Endothelial cell of umbilical vein (primary cell): ENCODE results near the gene TNPO2. TPM values are rescaled to one million over a fixed set of nuclear protein-coding genes. Genes with fewer than 3 reads are reported as not detected.

Experiments used
- BruUV-seq: library from RNA; stranded (reverse); fragments of 400-500 nt; replicated peaks from 2 replicates; lab custom pipeline; 2021; lab: Mats Ljungman, UMichigan
- CTCF ChIA-PET: fragments of 300-600, 350-600 bp; sonication (Branson Sonifier 250); formaldehyde crosslinking; loops from one replicate; lab custom pipeline; 2021; ENCODE audit warnings: antibody characterized with exemption, inconsistent platforms; lab: Charles Lee
- POLR2A ChIA-PET: fragments of 300-600, 350-600 bp; sonication (Branson Sonifier 250); formaldehyde crosslinking; loops from one replicate; lab custom pipeline; 2021; ENCODE audit warnings: antibody characterized with exemption, inconsistent platforms; lab: Charles Lee
- DNase-seq: peaks from one replicate; pipeline ENCODE4 v3.0.0-alpha.2; 2011; ENCODE audit warnings: low read depth, low spot score
- FAIRE-seq: peaks from 2 replicates; lab custom pipeline; 2011; peaks lifted over from hg19 to GRCh38; lab: Jason Lieb, UNC
- H2AFZ ChIP-seq: 2 replicates; pipeline ENCODE4 v1.6.0; 2012; ENCODE audit warnings: low read depth, low read length, control low read depth, inconsistent platforms
- H3K27ac ChIP-seq: 2 replicates; pipeline ENCODE4 v1.5.1; 2011; ENCODE audit warnings: low read depth, mild to moderate bottlenecking, control low read depth, low read length, moderate library complexity; ENCODE audit not compliant: insufficient read depth
- H3K27me3 ChIP-seq, 2 experiments: 2 replicates each; pipeline versions ENCODE4 v1.6.0 to v1.6.1; 2011; ENCODE audit warnings: low read length in 2 of 2, mixed read lengths in 1 of 2; ENCODE audit not compliant: control insufficient read depth in 2 of 2, insufficient read depth in 2 of 2
- H3K36me3 ChIP-seq, 2 experiments: 2 replicates in 1 of 2; 3 replicates in 1 of 2; pipeline ENCODE4 v1.5.1; 2011; ENCODE audit warnings: low read length in 2 of 2, mild to moderate bottlenecking in 1 of 2, moderate library complexity in 1 of 2; ENCODE audit not compliant: control insufficient read depth in 2 of 2, insufficient read depth in 2 of 2; ENCODE audit errors: extremely low read depth in 1 of 2
- H3K4me1 ChIP-seq: 3 replicates; pipeline ENCODE4 v1.5.1; 2011; ENCODE audit warnings: mild to moderate bottlenecking, low read length; ENCODE audit not compliant: control insufficient read depth, insufficient read depth; ENCODE audit errors: extremely low read depth
- H3K4me2 ChIP-seq: 2 replicates; pipeline ENCODE4 v1.6.1; 2011; ENCODE audit warnings: low read length, control low read depth, mixed read lengths; ENCODE audit not compliant: insufficient read depth
- H3K4me3 ChIP-seq, 3 experiments: fragments of 200-600 bp in 1 of 3; sonication (generic), shearing (Covaris generic) in 1 of 3; replicated peaks in 1 of 3; 2 replicates each; pipeline ENCODE4 v1.5.1; 2011 to 2016; ENCODE audit warnings: control low read depth in 3 of 3, low read length in 3 of 3, mild to moderate bottlenecking in 2 of 3, inconsistent platforms in 1 of 3, low read depth in 1 of 3, moderate library complexity in 1 of 3; ENCODE audit not compliant: insufficient read depth in 1 of 3
- H3K79me2 ChIP-seq: 2 replicates; pipeline ENCODE4 v1.6.0; 2012; ENCODE audit warnings: low read length, inconsistent platforms; ENCODE audit not compliant: control insufficient read depth, insufficient read depth
- H3K9ac ChIP-seq: replicated peaks from 2 replicates; pipeline ENCODE3; 2011; ENCODE audit warnings: low read length, control low read depth; ENCODE audit not compliant: insufficient read depth; ENCODE audit errors: extremely low read depth
- H3K9me1 ChIP-seq: replicated peaks from 3 replicates; pipeline ENCODE4 v1.6.0; 2011; ENCODE audit warnings: mild to moderate bottlenecking, low read length; ENCODE audit not compliant: control insufficient read depth, insufficient read depth; ENCODE audit errors: extremely low read depth
- H3K9me3 ChIP-seq: replicated peaks from 2 replicates; pipeline ENCODE4 v1.5.1; 2012; ENCODE audit warnings: low read length, inconsistent platforms; ENCODE audit not compliant: control insufficient read depth, insufficient read depth
- H4K20me1 ChIP-seq: replicated peaks from 2 replicates; pipeline ENCODE3; 2011; ENCODE audit warnings: mild to moderate bottlenecking, low read length; ENCODE audit not compliant: control insufficient read depth, insufficient read depth; ENCODE audit errors: extremely low read depth
- EZH2 ChIP-seq: IDR thresholded peaks from 2 replicates; pipeline ENCODE4 v1.6.1; 2012; ENCODE audit warnings: borderline replicate concordance, low read depth, mild to moderate bottlenecking, moderate library complexity, low read length, inconsistent platforms; ENCODE audit not compliant: severe bottlenecking
- FOS ChIP-seq: IDR thresholded peaks from 2 replicates; pipeline ENCODE4 v1.6.1; 2011; ENCODE audit warnings: mild to moderate bottlenecking, low read length, moderate library complexity, borderline replicate concordance; ENCODE audit not compliant: insufficient read depth
- GATA2 ChIP-seq: IDR thresholded peaks from 2 replicates; pipeline ENCODE4 v1.7.0; 2011; ENCODE audit warnings: low read depth, mild to moderate bottlenecking, moderate library complexity, mixed read lengths, low read length; ENCODE audit not compliant: insufficient read length, insufficient read depth
- JUN ChIP-seq: IDR thresholded peaks from 2 replicates; pipeline ENCODE4 v1.6.1; 2011; ENCODE audit warnings: borderline replicate concordance, low read depth; ENCODE audit not compliant: insufficient read length, insufficient read depth
- MYC ChIP-seq: IDR thresholded peaks from one replicate; pipeline ENCODE4 v1.6.1; 2011; ENCODE audit warnings: mild to moderate bottlenecking, low read depth, low read length
- POLR2A ChIP-seq: IDR thresholded peaks from 2 replicates; pipeline ENCODE4 v1.6.1; 2012; ENCODE audit warnings: low read depth, mild to moderate bottlenecking, control low read depth, low read length
- POLR2AphosphoS5 ChIP-seq: IDR thresholded peaks from 2 replicates; pipeline ENCODE4 v1.6.1; 2012; ENCODE audit warnings: low read depth, mild to moderate bottlenecking, control low read depth, low read length, moderate library complexity; ENCODE audit not compliant: insufficient read depth
- dilution Hi-C: fragments of 300-500 bp; cut with MboI; formaldehyde crosslinking; loops from one replicate; pipeline ENCODE4 v1.15.0; 2019; ENCODE audit warnings: low sequenced_read_pairs; ENCODE audit not compliant: extremely low pct_ligation_motif_present
- intact Hi-C: fragments of 100-400 bp; cut with micrococcal nuclease; formaldehyde crosslinking; loops from one replicate; pipeline ENCODE4 v1.10.0; 2022
- polyA plus RNA-seq, 4 experiments: library from polyadenylated mRNA; depleted of rRNA in 3 of 4; stranded (reverse) in 3 of 4; unstranded in 1 of 4; fragments of >200 nt; gene quantifications; 2 replicates each; pipeline versions ENCODE4 v1.2.1 to v1.2.3, GENCODE V29; 2011 to 2012; ENCODE audit warnings: missing spikeins in 1 of 4
- total RNA-seq: library from RNA; stranded (reverse); gene quantifications from 2 replicates; pipeline ENCODE4 v1.2.3, GENCODE V29; 2021
- TF ChIP-seq, protein P1 (sequence below), 2 donors: IDR thresholded peaks; 1 replicate in 1 of 2; 2 replicates in 1 of 2; pipeline ENCODE4 v1.5.1; 2011; ENCODE audit warnings: low read length in 2 of 2, mild to moderate bottlenecking in 2 of 2, moderate library complexity in 2 of 2, control low read depth in 1 of 2, inconsistent platforms in 1 of 2, low read depth in 1 of 2; ENCODE audit not compliant: insufficient read depth in 1 of 2; ENCODE audit errors: extremely low read depth in 1 of 2
- TF ChIP-seq, protein P2 (sequence below): IDR thresholded peaks from 2 replicates; pipeline ENCODE4 v1.6.1; 2011; ENCODE audit not compliant: insufficient read depth, insufficient read length

TNPO2 gene
- total and polyA plus RNA-seq, 2 donors (not counting 3 experiments of a cell fraction or from before 2014, with no cell fraction given), result 94.5 to 98.8 TPM

DNA sequence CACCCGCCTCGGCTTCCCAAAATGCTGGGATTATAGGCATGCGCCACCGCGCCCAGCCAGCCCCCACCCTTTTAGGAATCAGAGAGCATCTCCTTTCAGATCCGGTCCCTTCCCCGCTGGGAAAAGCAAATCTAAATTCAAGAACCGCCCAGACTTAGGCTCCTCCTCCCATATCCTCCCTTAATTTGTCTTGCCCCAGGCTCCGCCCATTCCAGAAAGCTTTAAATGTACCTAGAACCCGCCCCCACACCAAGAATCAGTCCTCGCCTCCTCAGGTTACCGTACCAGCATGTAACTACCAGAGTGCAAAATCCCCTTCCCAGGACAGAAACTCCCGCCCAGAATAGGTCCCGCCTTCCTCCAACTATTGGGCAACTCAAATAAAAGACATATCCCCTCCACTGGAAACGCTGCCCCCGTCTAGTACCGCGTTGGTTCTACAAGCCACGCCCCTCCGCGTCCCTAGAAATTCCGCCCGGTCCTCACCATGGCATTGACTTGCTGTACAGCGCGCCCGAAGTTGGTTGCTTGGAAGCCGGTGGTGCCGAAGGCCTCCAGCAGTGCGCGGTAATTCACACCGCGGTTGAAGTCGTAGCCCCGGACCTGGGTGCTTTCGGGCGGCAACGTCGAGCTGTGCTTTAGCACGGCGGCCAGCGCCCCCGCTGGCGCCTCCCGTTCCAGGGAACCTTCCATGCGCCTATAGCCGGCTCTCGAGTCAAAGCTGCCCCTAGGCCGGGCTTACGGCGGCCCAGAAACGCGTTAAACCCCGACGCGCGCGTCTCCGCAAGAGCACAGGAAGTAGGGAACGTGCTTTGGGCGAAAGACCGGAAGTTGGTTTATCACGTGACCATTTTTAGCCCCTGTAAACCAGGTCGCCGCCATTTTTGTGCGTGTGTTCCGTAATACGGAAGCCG lies 42.4 kb downstream of the TNPO2 start, which contains the start of gene DHPS:
TSS of gene DHPS (minus strand) at position 807 of the 914 bp plus-strand sequence. CDS start at position 693, 114 bp downstream.
- POLR2A ChIA-PET, result interaction anchor here (0.7 to 1.3 kb wide), 3 partner anchors 15 to 1840 kb away, joined by 4 to 8 read pairs (median 5); partner anchors contain the start of genes MAN2B1 and WDR83

More for the DNA sequence above, 42.4 kb downstream of the TNPO2 start, which contains the start of gene DHPS:
- Histone ChIP-seq H3K36me3 (peaks cover 0 to 18% of the 10 kb centered on the region in 2 experiments), H3K4me2 (peak within 1 kb of the TSS; percentile 12), H3K9me3 (no peaks in the 10 kb centered on the region), H3K27ac (peak within 1 kb of the TSS; percentile 80), H3K4me3 (peak within 1 kb of the TSS; percentile 15 to 77 (median 54)), H3K9ac (peak within 1 kb of the TSS; percentile 89), H3K79me2 (peaks cover 9% of the 10 kb centered on the region), H3K4me1 (no peaks in the 10 kb centered on the region), H2AFZ (peak within 1 kb of the TSS; percentile 7), H3K9me1 (no peaks in the 10 kb centered on the region), H4K20me1 (no peaks in the 10 kb centered on the region), H3K27me3 (no peaks in the 10 kb centered on the region)
- BruUV-seq, result TSS peak; percentile 80
- dilution Hi-C loops (no loop called here), intact Hi-C loops (loop anchor here (1.0 to 2.0 kb wide), 2 partner anchors 56 to 115 kb away; partner anchors contain the start of gene GET3)
- no peak for TF ChIP-seq GATA2
- TF ChIP-seq, protein P1, sequence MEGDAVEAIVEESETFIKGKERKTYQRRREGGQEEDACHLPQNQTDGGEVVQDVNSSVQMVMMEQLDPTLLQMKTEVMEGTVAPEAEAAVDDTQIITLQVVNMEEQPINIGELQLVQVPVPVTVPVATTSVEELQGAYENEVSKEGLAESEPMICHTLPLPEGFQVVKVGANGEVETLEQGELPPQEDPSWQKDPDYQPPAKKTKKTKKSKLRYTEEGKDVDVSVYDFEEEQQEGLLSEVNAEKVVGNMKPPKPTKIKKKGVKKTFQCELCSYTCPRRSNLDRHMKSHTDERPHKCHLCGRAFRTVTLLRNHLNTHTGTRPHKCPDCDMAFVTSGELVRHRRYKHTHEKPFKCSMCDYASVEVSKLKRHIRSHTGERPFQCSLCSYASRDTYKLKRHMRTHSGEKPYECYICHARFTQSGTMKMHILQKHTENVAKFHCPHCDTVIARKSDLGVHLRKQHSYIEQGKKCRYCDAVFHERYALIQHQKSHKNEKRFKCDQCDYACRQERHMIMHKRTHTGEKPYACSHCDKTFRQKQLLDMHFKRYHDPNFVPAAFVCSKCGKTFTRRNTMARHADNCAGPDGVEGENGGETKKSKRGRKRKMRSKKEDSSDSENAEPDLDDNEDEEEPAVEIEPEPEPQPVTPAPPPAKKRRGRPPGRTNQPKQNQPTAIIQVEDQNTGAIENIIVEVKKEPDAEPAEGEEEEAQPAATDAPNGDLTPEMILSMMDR (IDR thresholded peaks at IDR 0.05; ENCODE audit: extremely low read depth in 1 of 2, insufficient read depth in 1 of 2, low read depth in 1 of 2, low read length in 2 of 2), result peak in 1 of 2 donors; percentile 18
- no peak for TF ChIP-seq FOS
- no peak for TF ChIP-seq MYC
- TF ChIP-seq, protein P2, sequence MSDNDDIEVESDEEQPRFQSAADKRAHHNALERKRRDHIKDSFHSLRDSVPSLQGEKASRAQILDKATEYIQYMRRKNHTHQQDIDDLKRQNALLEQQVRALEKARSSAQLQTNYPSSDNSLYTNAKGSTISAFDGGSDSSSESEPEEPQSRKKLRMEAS, result peak; percentile 77
- TF ChIP-seq EZH2, result no peak
- TF ChIP-seq POLR2A, result peak; percentile 70
- no peak for TF ChIP-seq JUN
- no peak for TF ChIP-seq POLR2AphosphoS5
- DNase-seq (peak; percentile 95), FAIRE-seq (peak; percentile 94)
- CTCF ChIA-PET, result interaction anchor here (1.0 kb wide), 1 partner anchor 9 kb away, joined by 4 read pairs; no protein-coding TSS in a partner anchor
